ENCODE measurements around the gene IDI2. TPM values are rescaled to one million over a fixed set of nuclear protein-coding genes. Genes with fewer than 3 reads are reported as not detected.

Gene IDI2
- total RNA-seq, 6 experiments from 2014 or later = not detected

- ATAC-seq = peak in 2 of 4 donors; percentile 4 to 19
- peaks cover 0 to 25% (median 9%) of the 10 kb centered on the region in 4 donors for H3K4me1 ChIP-seq
- H3K36me3 ChIP-seq = no peaks in the 10 kb centered on the region
These were observed 56.0 kb downstream of the IDI2 start for GRCh38 chr10:969473-970150.

More at GRCh38 chr10:969473-970150, 56.0 kb downstream of the IDI2 start:
- H3K27ac ChIP-seq = peak overlapping the region in 1 of 3 donors; percentile 64
- intact Hi-C loops (cut with DNase I) = no loop called here
- H3K9me3 ChIP-seq = no peaks in the 10 kb centered on the region
- no peak overlapping the region for H3K4me3 ChIP-seq
- 50% methylated on average over 15 of the region's 15 CpGs for WGBS (ENCODE audit: insufficient coverage, low coverage, low lambda C conversion rate, missing lambda C conversion rate)
- TF ChIP-seq CTCF (IDR thresholded peaks at IDR 0.05) (no peak), POLR2A (IDR thresholded peaks at IDR 0.05) (no peak)
- no peaks in the 10 kb centered on the region for H3K27me3 ChIP-seq
- no peak for DNase-seq

Other genes with a start within 250 kb of the IDI2 start
- 10 to 100 TPM; 22.4 to 35.9 (median 31.7) TPM for gene LARP4B, start 94.2 kb downstream of the IDI2 start, total RNA-seq
- gene GTPBP4, start 37.4 kb downstream of the IDI2 start, total RNA-seq = 10 to 100 TPM in 5 of 6 experiments, 1 to 10 TPM in 1; 6.6 to 18.6 (median 15.4) TPM
- gene IDI1, start 23.3 kb upstream of the IDI2 start, total RNA-seq = 10 to 100 TPM; 14.7 to 79.7 (median 28.4) TPM
- 1 to 10 TPM; 5.8 to 9.7 (median 8.3) TPM for gene WDR37, start 30.5 kb upstream of the IDI2 start, total RNA-seq

Measured in right lobe of liver (tissue), 6 donors.